HG02678 (cell line): ENCODE data around the gene TBCD.

ENCODE experiments used
- ATAC-seq: cut with Tn5 transposase; IDR thresholded peaks from one replicate; pipeline ENCODE4 v1.9.1; 2021; ENCODE audit warnings: mild to moderate bottlenecking, moderate library complexity; ENCODE audit not compliant: unreplicated experiment

TBCD gene

DNA sequence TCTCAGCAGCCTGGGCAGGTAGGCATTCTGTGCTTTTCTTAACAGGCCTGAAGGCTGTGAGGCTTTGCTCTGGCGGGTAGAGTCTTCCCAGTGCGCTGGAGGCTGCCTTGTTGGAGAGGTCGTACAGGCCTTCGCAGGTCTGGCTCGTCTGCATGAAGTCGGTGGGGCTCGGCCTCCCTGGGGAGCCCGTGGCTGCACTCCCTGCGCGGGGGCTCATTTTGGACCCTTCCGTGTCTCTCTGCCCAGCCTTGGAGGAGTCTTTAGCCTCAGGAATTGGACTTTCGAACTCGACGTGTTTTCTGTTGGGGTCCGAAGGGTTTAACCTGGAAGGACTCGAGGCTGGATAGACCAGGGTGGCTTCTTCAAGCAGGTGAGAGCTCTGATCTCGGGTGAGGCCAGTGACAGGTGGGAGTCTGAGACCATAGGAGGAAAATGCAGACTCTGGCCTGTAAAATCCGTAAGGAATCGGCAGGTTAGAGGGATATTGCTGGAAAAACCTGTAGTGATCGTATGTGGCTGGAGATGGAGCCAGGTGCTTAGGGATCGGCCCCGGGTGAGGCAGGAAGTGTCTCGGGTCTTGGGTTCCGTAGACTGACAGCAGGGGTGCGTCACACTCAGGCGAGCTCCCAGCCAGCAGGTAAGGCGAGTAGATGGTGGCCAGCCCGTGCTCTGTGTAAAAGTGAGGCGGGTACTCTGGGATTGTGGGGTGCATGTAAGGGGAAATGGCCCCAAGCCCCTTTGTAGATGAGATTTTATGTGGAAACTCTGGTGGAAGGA is 79.4 kb downstream of the TBCD start:
- ATAC-seq = no peak

DNA sequence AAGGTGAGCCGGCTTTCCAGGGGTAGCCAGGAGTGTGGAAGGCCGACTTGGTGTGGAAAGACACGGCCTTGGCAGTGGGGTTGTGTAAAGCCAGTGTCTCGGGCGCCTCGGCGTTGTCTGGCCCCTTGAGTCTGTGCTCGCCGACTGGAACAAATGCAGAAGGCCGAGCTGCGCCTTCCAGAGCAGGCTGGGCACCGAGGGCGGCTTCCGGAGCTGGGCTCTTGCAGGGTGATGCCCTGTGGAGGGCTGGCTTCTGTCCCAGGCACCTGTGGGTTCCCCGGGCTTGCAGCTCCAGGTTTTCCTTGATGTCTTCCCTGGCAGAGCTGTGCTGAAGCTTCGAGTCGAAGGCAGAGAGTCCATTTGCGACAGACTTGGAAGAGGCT is 79.9 kb downstream of the TBCD start:
- ATAC-seq = no peak

DNA sequence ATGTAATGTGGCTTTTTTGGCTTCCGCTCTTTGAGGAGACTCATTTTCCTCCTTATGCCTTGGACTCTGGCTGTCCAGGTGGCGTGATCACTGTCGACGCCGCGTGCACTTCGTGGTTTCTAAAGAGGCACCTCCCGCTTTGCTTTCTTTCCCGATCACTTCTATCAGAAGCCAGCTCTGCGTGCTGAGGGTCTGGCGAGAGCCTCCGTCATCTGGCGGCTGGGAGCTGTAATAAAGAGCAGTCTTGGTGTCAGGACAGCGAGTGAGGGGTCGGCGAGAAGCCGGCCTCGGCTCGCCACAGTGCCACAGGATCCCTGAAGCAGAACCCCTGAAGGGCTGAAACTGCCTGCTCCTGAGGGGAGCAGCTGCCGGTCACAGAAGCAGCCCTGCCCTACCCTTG is 80.5 kb downstream of the TBCD start:
- ATAC-seq = no peak

DNA sequence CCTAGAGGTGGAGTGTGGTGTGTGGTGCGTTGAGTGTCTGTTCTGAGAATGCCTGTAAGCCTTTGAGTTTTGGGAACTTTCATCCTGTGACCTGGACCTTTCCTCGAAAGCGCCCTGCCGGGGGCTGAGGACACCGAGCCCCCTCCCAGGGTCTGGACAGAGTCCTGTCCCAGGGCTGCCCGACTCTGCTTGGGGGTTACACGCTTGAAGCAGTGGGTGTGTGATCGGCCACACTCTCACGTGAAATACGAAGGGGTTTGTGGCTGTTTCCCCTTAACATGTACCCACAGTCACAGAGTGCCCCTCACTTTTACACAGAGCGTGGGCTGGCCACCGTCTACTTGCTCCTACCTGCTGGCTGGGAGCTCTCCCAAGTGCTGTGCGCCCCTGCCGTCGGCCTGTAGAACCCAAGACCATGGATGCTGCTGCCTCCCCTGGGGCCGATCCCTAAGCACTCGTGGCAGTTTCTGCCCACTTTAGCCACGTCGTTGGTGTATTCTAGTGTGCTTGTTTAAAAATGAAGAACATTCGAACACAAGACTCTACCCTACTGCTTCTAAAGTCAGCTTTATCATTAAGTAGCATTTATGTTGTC is 81.1 kb downstream of the TBCD start:
- no peak for ATAC-seq

DNA sequence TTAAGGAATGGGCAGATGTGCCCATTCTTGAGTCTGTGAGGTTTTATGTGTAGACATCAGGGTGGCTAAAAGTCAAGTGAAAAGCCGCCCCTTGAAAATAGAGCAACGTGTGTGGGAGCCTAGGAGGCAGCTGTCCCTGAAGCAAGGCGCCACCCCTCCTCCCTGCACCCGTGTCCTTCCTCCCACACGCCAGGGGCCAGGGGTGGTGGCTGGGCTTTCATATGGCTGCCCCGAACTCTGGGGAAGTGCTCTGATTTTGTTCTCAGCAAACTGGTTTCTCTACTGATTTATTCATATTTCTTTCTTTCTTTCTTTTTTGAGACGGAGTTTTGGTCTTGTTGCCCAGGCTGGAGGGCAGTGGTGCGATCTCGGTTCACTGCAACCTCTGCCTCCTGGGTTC is 83.3 kb downstream of the TBCD start:
- ATAC-seq = no peak

DNA sequence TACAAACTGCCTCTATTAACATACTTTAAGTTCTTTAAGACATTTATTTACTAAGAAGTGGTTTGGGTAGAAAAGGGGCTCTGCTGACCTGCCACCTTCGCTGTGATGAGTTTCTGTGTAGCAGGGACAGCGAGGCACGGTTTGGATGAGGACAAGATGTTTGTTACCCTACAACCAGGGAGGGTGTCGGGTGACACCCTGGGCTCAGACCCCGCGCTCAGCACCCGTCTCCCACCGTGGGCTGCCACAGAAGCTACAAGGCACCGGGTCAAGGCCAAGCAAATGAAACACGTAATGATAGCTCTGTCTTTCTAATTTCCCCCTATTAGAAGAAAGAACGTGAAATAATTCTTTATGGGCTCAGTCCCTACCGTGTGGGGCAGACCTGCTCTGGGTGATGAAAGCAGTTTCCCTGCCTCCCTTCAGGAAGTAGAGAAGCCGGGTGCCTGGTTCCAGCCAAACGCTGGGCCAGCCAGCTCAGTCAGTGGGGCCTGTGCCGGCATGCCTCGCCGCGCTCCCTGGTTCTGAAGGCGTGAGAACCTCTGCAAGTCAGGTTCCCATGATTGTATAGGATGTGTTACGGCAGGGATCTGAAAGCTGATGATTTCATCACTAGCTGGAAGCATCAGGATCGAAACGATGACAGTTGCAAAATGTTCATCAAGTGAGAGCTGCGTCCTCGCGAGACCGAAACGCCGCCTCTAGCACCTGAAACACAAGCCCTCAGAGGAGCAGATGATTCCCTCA is 84.1 kb downstream of the TBCD start:
- ATAC-seq = no peak

DNA sequence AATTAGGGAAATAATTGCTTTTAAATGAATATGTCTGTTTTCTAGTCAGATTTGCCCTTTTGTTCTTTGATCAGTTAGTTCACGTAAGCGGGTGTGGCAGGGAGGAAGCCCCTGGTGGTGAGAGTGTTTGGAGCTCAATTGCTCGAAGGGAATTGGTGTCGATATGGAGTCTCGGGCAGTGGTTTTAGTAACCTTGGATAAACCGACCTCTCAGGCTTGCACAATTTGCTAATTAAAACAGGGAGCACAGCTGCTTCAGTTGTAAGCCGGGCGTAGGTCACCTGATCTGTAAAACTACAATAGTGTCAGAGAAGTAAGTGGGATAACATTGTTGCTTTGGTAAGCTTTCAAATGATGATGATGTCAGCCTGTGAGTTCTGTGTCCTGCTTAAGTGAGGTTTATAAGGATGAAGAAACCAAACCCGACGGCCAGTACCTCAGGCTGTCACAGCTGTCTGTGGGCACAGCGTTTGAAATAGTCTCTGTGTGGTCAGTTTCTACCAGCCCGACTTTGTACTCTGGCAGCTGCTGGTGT is 85.0 kb downstream of the TBCD start:
- ATAC-seq = no peak

DNA sequence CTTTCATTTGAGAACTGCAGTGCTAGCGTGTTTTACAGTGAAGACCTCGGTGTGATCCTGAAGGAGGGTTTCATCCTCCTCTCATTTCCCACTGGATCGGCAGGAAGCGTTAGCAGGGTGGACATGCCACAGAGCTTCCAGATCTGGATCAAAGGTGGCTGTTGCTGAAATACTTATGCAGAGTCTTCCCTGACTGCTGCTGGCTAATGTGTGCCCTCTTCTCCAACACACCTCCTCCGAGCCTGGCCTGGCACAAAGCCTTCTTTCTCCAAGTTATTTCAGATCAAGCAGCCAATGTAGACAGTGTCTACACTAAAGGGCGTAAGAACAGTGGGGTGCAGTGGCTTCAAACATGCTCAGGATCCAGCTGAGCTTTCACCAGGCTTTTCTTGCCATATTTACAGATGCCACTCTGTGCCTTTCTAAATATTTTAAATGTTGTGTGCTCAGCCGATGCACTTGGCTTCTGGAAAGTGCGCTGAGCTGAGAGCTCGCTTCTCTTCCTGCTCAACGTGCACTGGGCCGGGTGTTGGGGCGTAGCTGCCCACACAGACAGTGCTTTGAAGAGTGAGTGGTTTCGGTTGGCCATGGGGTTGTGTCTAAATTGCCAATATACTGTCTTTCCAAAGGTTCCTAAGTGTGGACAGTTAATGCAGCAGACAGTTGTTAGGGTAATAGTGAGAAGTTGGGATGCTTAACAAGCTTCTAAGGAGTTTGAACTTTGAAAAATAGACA is 85.9 kb downstream of the TBCD start:
- no peak for ATAC-seq

DNA sequence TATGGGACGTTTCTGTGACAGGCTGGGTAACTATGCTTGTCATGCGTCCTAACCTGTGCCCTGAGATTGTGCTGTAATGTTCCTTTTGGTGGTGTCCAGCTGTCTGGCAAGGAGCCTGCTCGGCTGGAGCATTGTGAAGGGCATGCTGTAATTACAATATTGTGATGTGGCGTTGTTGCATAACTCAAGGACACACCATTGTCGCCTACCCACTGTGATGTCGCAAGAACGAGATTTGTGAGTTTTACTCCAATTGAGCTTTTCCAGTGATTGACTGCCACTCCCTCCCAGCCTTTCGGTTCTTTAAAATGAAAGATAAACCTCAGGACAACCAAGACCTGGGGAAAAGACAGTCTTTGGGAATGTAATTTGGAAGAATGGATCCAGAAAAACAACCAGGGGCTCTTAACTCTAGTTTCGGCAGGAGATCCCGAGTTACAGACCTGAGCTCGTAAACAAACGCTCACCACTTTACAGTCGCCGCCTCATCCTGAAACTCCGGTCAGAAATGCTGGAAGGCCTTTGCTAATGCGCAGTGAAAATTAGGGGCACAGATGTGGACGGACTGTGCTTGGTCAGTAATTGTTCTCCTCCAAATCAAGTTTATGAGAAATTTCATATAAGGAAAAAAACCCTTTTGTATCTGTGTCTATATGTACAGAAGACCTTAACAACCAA is 86.7 kb downstream of the TBCD start:
- ATAC-seq = no peak

DNA sequence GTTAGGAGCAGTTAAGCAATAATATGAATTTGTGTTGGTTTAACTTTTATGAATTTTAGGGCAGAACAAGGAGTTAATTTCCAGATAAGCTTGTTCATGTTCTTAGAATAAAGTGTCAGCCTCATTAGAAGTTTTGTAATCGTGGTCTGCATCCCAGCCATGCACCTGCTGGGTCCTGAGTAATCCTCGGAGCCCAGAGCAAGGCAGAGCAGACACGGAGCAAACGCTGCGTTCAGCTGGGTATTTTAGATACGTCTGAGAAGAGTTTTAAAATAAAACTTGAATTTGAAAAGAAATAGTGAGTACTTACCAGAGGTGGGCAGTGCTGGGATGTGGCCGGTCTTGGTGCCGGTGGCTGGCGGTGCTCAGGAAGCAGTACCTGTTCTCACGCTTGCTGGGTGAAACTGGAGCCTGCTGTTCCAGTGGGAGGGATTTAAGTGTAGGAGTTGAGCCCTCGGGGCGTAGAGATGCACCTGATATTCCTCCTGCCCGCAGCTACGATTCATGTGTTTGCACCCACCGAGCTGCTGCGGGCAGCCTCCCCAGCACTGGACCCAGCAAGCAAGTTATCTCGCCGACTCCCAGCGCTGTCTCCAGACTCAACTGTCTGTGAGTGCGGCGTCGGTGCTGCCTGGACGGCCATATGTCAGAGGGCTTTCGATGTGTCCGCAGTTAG is 87.9 kb downstream of the TBCD start, which contains the start of gene ZNF750:
Gene ZNF750 (minus strand): TSS at position 406 of the 676 bp plus-strand sequence. CDS start 7,568 bp downstream, outside the sequence.
- ATAC-seq = no peak

DNA sequence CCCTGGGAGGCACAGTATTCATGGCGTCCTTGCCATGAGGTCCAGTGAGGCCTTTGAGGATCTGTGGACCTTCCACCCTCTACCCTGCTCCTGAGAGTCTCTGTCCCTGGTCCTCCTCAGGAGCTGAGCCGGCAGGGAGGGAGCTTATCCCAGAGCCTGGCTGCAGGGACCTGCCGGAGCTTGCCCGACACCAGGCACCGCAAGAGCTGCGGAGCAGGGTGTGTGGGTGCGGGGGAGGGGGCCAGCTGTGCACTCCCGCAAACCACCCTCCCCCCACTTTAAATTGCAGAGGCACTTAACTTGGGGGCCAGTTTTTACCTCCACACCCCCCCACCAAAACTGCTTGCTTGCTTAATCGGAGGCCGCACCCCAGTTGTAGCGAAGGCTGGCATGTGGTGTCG is 88.6 kb downstream of the TBCD start:
- no peak for ATAC-seq

DNA sequence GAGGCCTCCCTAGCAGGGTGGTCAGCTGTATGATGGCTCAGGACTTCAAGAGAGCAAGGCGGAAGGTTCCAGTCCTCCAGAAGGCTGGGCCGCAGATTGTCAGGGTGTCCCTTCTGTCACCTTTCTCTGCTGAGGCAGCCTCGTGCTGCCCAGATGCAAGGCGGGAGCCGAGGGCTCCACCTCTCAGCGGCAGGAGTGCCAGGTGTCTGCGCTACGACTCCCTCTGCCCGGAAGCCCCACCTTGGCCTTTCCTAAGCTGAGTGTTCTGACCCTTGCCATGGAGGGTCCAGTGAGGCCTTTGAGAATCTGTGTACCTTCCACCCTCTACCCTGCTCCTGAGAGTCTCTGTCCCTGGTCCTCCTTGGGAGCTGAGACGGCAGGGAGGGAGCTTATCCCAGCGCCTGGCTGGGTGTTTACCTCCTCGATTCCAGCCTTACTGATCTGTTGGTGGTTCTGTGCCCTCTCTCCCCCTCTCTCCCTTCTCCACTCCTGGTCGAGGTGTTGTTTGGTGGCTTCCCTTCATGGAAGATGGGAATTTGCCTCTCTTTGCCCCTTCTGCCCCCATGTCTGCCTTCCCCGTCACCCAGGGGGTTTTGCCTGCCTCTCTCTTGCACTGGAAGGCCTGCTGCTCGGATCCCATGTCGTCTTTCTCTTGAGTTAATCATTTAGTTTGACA is 90.2 kb downstream of the TBCD start:
- ATAC-seq = no peak

DNA sequence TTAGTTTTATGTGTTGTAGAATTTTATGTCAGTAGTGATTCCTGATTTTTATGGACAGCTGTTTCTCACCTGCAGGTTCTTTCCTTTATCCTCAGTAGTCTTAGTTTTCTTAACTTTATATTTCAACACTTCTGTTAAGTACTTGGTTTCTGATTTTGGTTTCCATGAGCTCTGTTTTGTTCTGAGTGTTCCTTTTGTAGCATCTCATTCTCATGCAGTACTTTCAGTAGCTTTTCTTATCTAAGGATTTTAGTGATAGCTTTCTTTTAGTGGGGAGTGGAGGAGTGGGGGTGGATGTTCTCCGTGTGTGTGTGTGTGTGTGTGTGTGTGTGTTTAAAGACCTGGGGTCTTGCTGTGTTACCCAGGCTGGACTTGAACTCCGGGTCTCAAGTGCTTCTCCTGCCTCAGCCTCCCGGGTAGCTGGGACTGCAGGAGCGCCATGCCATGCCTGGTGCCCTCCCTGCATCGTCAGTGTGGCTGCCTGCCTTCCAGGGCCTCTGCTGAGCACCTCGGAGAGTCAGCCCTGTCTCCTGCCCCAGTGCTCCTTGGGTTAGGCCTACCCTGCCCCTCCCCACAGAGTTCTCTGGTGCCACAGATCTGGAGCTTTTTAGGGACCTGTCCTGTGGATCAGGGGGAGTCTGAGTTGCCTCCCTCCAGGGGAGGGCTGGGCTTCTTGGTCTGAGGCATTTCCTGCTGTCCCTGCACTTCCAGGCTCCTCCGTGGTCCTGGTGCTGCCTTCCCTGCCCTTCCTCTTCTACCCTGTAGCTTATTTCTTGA is 92.2 kb downstream of the TBCD start:
- no peak for ATAC-seq

DNA sequence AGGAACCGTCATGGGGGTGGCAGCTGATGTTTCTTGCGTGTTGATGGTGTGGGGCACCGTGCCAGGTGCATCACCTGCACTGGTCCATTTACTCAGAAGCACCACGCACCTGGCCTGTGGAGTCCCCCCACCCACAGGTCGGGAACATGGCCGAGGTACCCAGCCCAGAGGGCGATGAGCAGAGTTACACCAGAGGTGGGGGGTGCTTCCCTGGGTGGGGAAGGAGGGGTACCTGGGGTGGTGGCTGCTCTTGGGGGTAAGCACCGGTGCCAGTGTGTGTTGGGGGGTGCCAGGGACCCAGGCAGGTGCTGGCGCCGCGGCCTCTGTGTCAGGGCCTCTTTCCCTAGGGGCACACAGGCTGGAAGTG is 92.9 kb downstream of the TBCD start:
- ATAC-seq = no peak

DNA sequence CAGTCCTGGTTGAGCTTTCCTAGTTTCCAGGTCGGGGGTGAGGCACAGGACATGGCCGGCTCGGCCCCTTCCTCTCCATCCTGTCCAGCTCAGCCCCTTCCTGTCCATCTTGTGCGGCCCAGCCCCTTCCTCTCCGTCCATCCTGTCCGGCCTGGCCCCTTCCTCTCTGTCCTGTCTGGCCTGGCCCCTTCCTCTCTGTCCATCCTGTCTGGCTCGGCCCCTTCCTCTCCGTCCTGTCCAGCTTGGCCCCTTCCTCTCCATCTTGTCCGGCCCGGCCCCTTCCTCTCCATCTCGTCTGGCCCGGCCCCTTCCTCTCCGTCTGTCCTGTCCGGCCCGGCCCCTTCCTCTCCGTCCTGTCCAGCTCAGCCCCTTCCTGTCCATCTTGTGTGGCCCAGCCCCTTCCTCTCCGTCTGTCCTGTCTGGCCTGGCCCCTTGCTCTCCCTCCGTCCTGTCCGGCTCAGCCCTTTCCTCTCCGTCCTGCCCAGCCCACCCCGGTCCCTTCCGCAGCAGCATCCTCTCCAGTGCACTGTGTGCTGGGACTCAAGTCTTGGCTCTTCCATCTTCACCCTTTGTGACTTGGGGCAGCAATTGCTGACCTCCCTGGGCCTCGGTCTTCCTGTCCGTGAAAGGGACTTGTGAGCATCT is 93.4 kb downstream of the TBCD start:
- ATAC-seq = no peak

DNA sequence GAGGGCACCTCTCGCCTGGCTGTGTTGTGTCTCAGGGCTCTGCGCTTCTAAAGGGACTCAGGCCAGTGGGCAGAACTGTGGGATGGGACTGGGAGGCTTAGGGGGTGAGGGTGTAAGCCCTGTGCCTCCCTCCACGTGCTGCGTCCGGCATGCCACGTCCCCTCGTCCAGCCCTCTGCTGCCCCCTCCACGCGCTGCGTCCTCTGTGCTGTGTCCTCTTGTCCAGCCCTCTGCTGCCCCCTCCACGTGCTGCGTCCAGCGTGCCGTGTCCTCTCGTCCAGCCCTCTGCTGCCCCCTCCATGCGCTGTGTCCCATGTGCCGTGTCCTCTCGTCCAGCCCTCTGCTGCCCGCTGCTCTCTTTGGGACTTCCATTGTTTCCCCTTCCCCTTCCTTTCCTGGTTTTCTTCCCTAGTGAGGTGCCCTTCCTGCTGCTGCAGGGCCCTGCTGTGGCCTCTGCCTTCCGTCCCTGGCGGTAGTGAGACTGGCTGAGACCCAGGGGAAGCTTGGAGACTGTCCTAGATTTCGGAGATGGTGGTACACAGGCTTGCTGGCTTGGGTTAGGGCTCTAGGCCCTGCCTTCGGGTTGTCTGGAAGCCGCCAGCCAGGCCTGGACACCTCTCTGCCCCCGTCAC is 94.3 kb downstream of the TBCD start:
- no peak for ATAC-seq

DNA sequence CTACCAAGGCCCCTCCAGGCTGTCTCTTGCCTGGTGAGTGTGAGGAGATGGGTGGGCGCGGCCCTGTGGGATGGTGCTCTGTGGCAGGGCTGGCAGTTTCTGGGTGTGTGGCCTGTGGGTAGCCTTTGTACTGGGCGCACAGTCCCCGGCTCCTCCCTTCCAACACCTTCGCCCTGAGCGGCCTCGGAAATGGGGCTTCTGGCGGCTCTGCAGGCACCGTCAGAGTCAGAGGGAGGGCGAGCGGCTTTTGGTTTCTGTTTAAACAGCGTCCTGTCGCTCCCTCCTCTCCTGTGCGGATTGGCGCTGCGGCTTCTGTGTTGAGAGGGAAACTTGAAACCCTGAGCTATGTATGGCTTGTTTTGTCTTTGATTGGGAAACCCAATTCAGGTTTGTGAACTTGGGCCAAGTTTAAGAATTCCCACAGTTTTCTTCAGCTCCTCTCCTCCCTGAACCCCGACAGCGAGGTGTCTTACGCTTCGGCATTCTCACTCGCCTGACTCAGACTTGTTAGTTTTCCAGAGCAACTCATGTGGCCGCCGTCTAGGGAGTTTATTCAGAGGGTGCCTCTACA is 96.2 kb downstream of the TBCD start:
- no peak for ATAC-seq
